Measurements from ENCODE around the gene PTGER2. TPM values are rescaled to one million over a fixed set of nuclear protein-coding genes. Genes with fewer than 3 reads are reported as not detected.

Gene PTGER2
- total and polyA plus RNA-seq, 5 donors: 0.32 to 1.6 (median 0.80) TPM

GRCh38 chr14:52307376-52307775 lies 6.7 kb upstream of the PTGER2 start:
- Histone ChIP-seq H3K27ac (ENCODE audit: low read length) (no peak overlapping the region), H3K9me3 (ENCODE audit: control insufficient read depth, low read length) (no peaks in the 10 kb centered on the region), H3K4me1 (ENCODE audit: control insufficient read depth, insufficient read depth, low read length) (no peaks in the 10 kb centered on the region), H3K27me3 (ENCODE audit: control insufficient read depth, insufficient read depth) (no peaks in the 10 kb centered on the region), H3K4me3 (ENCODE audit: low read length) (no peak overlapping the region)
- ATAC-seq (no peak), DNase-seq (no peak)
- WGBS: 82% methylated on average over 4 of the region's 4 CpGs
- intact Hi-C loops (cut with DNase I): loop anchor here in 1 of 4 donors (10.0 kb wide), 1 partner anchor 387 kb away; the partner anchor contains the start of gene ERO1A

DNA sequence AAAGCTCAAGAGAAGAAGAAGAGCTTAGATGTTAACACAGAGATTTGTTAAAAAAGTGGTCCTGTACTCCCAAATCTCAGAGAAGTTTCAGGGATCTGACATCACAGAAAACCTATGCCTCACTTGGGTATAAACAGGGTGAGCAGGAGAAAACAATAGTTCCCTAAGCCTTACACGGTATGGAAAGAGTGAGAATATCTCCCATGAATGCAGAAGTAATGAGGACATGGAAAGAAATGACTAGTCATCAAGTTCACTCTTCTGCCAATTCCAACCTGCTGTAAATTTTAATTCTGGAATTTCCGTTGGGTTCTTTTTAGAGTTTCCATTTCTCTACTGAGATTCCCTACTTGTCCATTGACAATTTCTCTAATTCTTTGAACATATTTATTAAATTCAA lies 6.2 kb upstream of the PTGER2 start:
- ATAC-seq (no peak), DNase-seq (no peak)
- Histone ChIP-seq H3K4me1 (ENCODE audit: control insufficient read depth, insufficient read depth, low read length) (no peaks in the 10 kb centered on the region), H3K4me3 (ENCODE audit: low read length) (no peak overlapping the region), H3K27me3 (ENCODE audit: control insufficient read depth, insufficient read depth) (no peaks in the 10 kb centered on the region), H3K27ac (ENCODE audit: low read length) (no peak overlapping the region), H3K9me3 (ENCODE audit: control insufficient read depth, low read length) (no peaks in the 10 kb centered on the region)
- intact Hi-C loops (cut with DNase I): loop anchor here in 1 of 4 donors (10.0 kb wide), 1 partner anchor 387 kb away; the partner anchor contains the start of gene ERO1A
- 72% methylated on average over 2 of the region's 2 CpGs for WGBS

- ATAC-seq: no peak
- Histone ChIP-seq H3K9me3 (ENCODE audit: control insufficient read depth, low read length) (no peaks in the 10 kb centered on the region), H3K4me3 (ENCODE audit: low read length) (no peak overlapping the region), H3K27ac (ENCODE audit: low read length) (no peak overlapping the region), H3K27me3 (ENCODE audit: control insufficient read depth, insufficient read depth) (no peaks in the 10 kb centered on the region), H3K4me1 (ENCODE audit: control insufficient read depth, insufficient read depth, low read length) (no peaks in the 10 kb centered on the region)
- intact Hi-C loops (cut with DNase I): loop anchor here in 1 of 4 donors (5.0 kb wide), 1 partner anchor 162 kb away; no protein-coding TSS in a partner anchor
- 74% methylated on average over 3 of the region's 3 CpGs for WGBS
- no peak for DNase-seq
Measured at GRCh38 chr14:52310541-52310940, 3.6 kb upstream of the PTGER2 start.

GRCh38 chr14:52312931-52313355 lies 1.2 kb upstream of the PTGER2 start:
- Histone ChIP-seq H3K4me3 (ENCODE audit: low read length) (no peak overlapping the region), H3K4me1 (ENCODE audit: control insufficient read depth, insufficient read depth, low read length) (no peaks in the 10 kb centered on the region), H3K9me3 (ENCODE audit: control insufficient read depth, low read length) (no peaks in the 10 kb centered on the region), H3K27ac (ENCODE audit: low read length) (no peak overlapping the region), H3K27me3 (ENCODE audit: control insufficient read depth, insufficient read depth) (no peaks in the 10 kb centered on the region)
- 50% methylated on average over 5 of the region's 5 CpGs for WGBS
- intact Hi-C loops (cut with DNase I): loop anchor here in 1 of 4 donors (5.0 kb wide), 1 partner anchor 159 kb away; no protein-coding TSS in a partner anchor
- DNase-seq (no peak), ATAC-seq (peak in 1 of 2 donors; percentile 39)

DNA sequence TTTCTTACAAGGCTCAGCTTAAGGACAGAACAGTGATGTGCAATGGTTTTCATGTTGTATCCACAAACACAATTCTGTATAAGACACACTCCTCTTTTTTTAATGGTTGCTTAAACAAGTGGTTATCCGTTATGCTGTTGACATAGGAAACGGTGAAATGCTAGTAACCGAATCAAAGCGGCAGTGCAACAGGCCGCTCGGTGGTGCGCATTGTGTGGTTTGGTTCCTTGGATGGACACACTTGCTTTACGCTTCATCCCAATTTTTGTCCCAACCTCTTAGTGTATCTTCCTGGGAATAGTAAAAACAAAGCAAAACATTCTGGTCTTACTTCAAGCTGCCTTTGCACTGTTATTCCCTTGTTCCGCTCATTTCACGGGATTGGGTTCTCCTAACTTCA lies 650 bp upstream of the PTGER2 start:
- no peak for ATAC-seq

GRCh38 chr14:52314595-52315354 lies 663 bp downstream of the PTGER2 start:
- intact Hi-C loops (cut with DNase I): loop anchor here in 1 of 4 donors (5.0 kb wide), 1 partner anchor 158 kb away; no protein-coding TSS in a partner anchor
- H3K4me1 ChIP-seq (ENCODE audit: control insufficient read depth, insufficient read depth, low read length): no peaks in the 10 kb centered on the region
- H3K27ac ChIP-seq (ENCODE audit: low read length): no peak overlapping the region
- no peaks in the 10 kb centered on the region for H3K27me3 ChIP-seq (ENCODE audit: control insufficient read depth, insufficient read depth)
- H3K9me3 ChIP-seq (ENCODE audit: control insufficient read depth, low read length): no peaks in the 10 kb centered on the region
- DNase-seq (peak; percentile 26 to 66 (median 54)), ATAC-seq (peak; percentile 39 to 51)
- WGBS: 3% methylated on average over 63 of the region's 63 CpGs
- H3K4me3 ChIP-seq (ENCODE audit: low read length): peak overlapping the region; percentile 14

More for the DNA sequence above, 650 bp upstream of the PTGER2 start:
- no peaks in the 10 kb centered on the region for H3K27me3 ChIP-seq (ENCODE audit: control insufficient read depth, insufficient read depth)
- no peak overlapping the region for H3K27ac ChIP-seq (ENCODE audit: low read length)
- 22% methylated on average over 10 of the region's 10 CpGs for WGBS
- H3K9me3 ChIP-seq (ENCODE audit: control insufficient read depth, low read length): no peaks in the 10 kb centered on the region
- H3K4me1 ChIP-seq (ENCODE audit: control insufficient read depth, insufficient read depth, low read length): no peaks in the 10 kb centered on the region
- intact Hi-C loops (cut with DNase I): loop anchor here in 1 of 4 donors (5.0 kb wide), 1 partner anchor 159 kb away; no protein-coding TSS in a partner anchor
- H3K4me3 ChIP-seq (ENCODE audit: low read length): peak overlapping the region; percentile 14
- DNase-seq: no peak

GRCh38 chr14:52315355-52315718 lies 1.2 kb downstream of the PTGER2 start:
- intact Hi-C loops (cut with DNase I): no loop called here
- H3K27me3 ChIP-seq (ENCODE audit: control insufficient read depth, insufficient read depth): no peaks in the 10 kb centered on the region
- no peak for DNase-seq
- no peaks in the 10 kb centered on the region for H3K9me3 ChIP-seq (ENCODE audit: control insufficient read depth, low read length)
- H3K4me1 ChIP-seq (ENCODE audit: control insufficient read depth, insufficient read depth, low read length): no peaks in the 10 kb centered on the region
- no peak overlapping the region for H3K27ac ChIP-seq (ENCODE audit: low read length)
- H3K4me3 ChIP-seq (ENCODE audit: low read length): no peak overlapping the region
- peak; percentile 36 to 39 for ATAC-seq
- WGBS: 34% methylated on average over 11 of the region's 11 CpGs

- intact Hi-C loops (cut with DNase I): no loop called here
- no peak overlapping the region for H3K4me3 ChIP-seq (ENCODE audit: low read length)
Measured at GRCh38 chr14:52318062-52318461, 4.0 kb downstream of the PTGER2 start.

DNA sequence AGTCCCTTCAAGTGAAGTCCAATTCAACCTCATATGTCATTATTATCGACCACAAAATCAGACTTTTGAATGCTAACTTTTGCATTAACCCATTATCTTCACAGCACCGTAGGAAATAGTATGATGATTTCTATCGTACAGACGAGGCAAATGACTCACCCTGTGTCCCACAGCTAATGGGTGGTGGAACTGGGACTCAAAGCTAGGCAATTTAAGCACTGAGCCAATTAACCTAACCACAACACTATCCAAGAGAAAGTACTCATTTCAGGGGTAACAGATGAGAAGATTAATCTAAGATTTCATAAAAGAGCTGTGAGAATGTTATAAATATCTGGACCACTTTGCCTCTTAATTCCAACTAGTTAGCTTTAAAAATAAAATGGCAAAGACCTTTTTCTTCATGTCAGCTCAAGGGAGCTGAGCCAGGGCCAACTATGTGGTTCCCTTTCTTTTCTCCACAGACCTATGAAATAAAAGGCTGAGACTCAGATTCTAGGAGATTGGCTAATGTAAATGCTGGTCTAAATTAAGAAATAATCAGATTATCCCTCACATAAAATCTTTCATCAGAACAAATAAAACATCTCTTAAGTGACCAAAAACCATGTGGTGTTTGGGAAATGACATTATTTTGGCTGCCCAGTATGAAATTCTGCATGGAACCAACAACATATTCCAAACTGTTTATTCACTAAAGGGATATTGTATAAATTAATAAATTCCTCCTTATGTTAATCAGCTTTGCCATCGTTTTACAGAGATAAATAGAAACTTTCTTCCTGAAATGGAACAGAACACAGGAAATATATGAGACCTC lies 4.9 kb downstream of the PTGER2 start:
- ATAC-seq: no peak
- 70% methylated on average over 5 of the region's 5 CpGs for WGBS
- Histone ChIP-seq H3K27me3 (ENCODE audit: control insufficient read depth, insufficient read depth) (no peaks in the 10 kb centered on the region), H3K4me3 (ENCODE audit: low read length) (no peak overlapping the region), H3K9me3 (ENCODE audit: control insufficient read depth, low read length) (no peaks in the 10 kb centered on the region), H3K4me1 (ENCODE audit: control insufficient read depth, insufficient read depth, low read length) (no peaks in the 10 kb centered on the region), H3K27ac (ENCODE audit: low read length) (no peak overlapping the region)
- no peak for DNase-seq
- intact Hi-C loops (cut with DNase I): no loop called here

More at GRCh38 chr14:52318062-52318461, 4.0 kb downstream of the PTGER2 start:
- Histone ChIP-seq H3K4me1 (ENCODE audit: control insufficient read depth, insufficient read depth, low read length) (no peaks in the 10 kb centered on the region), H3K9me3 (ENCODE audit: control insufficient read depth, low read length) (no peaks in the 10 kb centered on the region), H3K27ac (ENCODE audit: low read length) (no peak overlapping the region), H3K27me3 (ENCODE audit: control insufficient read depth, insufficient read depth) (no peaks in the 10 kb centered on the region)
- 74% methylated on average over 2 of the region's 2 CpGs for WGBS
- DNase-seq (no peak), ATAC-seq (no peak)

DNA sequence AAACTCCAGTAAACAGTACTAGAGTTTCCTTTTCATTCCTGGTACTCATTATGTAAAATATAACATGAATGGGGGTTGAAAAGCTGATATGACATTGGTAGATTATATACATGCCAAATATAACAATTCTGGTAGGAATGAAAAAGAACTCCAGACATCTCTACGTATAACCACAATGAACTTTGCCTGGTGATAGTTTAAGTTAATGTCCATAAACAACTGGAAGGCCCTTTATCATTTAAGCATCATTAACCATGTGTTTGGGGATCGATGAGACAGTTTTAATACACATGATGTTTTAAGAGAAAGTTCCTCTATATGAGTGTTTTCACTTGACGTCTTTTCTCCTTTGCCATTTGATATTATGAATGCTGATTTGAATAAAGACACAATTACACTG lies 5.8 kb downstream of the PTGER2 start:
- Histone ChIP-seq H3K27me3 (ENCODE audit: control insufficient read depth, insufficient read depth) (no peaks in the 10 kb centered on the region), H3K27ac (ENCODE audit: low read length) (no peak overlapping the region), H3K4me1 (ENCODE audit: control insufficient read depth, insufficient read depth, low read length) (no peaks in the 10 kb centered on the region), H3K9me3 (ENCODE audit: control insufficient read depth, low read length) (no peaks in the 10 kb centered on the region), H3K4me3 (ENCODE audit: low read length) (no peak overlapping the region)
- intact Hi-C loops (cut with DNase I): no loop called here
- DNase-seq (no peak), ATAC-seq (no peak)
- 86% methylated on average over 3 of the region's 3 CpGs for WGBS

DNA sequence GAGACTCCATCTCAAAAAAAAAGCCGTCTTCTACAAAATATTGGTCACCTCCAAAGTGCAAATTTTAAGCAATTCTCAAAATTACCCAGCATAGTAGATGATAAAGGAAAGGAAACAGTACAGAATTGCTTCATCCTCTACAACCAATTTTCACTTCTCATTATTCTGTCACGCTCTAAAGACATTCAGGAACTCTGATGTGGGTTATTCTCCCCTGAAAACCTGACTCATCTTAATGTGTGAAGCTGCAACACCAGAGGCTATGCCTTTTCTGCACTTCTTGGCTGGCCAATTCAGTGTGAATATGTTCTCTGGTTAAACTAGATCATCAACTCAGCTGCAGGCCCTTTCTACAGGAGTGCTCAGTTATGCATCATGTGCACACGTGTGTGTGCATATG lies 11.0 kb downstream of the PTGER2 start:
- H3K27me3 ChIP-seq (ENCODE audit: control insufficient read depth, insufficient read depth): no peaks in the 10 kb centered on the region
- intact Hi-C loops (cut with DNase I): no loop called here
- no peak overlapping the region for H3K4me3 ChIP-seq (ENCODE audit: low read length)
- DNase-seq (no peak), ATAC-seq (peak; percentile 23 to 59)
- WGBS: 77% methylated on average over 3 of the region's 3 CpGs
- H3K27ac ChIP-seq (ENCODE audit: low read length): no peak overlapping the region
- H3K9me3 ChIP-seq (ENCODE audit: control insufficient read depth, low read length): no peaks in the 10 kb centered on the region
- no peaks in the 10 kb centered on the region for H3K4me1 ChIP-seq (ENCODE audit: control insufficient read depth, insufficient read depth, low read length)
